HG02981 (cell line): ENCODE measurements around the gene NEK10.
A peak's percentile ranks its signal among the peaks of the same experiment; 100 is the strongest.
"Not testable (repeated sequence)": the region's sequence is repeated elsewhere in the genome, so short reads cannot be mapped to it uniquely, and the experiment has no call there.

Experiments
- ATAC-seq: cut with Tn5 transposase; IDR thresholded peaks from one replicate; pipeline ENCODE4 v1.9.1; 2021; ENCODE audit warnings: mild to moderate bottlenecking, moderate library complexity; ENCODE audit not compliant: unreplicated experiment

NEK10 gene

DNA sequence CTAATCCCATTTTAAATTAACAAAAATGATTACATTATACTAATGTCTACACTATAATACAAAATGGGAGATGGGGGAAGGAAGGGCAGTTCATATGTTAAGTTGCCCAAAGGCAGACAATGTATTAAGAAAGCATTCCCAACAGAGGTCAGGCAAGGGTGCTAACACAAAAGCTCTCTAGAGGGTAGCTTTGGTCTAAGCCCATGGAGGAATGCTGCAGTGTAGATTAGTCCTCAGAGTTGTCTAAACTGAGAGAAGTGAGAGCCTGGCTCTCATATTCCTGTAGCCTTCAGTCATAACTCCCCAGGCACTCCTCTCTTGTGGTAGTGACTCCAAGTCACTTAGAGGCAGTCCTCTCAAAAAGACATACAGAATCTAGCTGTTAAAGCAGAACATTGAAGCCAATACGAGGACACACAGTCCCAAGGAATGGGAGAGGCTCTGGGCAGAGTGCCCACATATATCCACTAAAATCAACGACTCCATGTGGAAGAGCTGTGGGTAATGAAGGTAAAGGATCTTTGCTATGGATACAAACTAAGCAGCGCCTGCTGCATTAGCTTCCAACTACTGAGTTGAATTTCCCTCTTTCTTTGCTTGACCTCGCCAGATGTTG is 14.5 kb downstream of the NEK10 start:
- no peak for ATAC-seq

DNA sequence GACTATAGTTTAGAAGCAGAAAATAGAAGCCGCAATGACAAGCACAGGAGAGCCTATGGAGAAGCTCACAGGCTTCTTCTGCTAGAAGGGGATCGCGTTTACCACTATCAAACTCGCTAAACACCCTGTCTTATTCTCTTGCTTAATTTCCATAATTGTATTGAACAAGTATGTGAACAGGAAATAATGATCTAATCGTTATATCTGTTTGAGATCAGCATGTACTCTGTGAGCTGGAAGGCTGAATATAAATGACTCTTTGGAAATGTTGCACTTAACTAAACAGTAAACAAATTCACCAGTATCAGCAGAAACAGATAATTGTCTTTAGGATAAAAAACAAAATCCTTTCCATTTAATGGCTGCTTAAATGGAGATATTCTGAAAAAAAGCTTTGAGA is 15.0 kb downstream of the NEK10 start:
- no peak for ATAC-seq

DNA sequence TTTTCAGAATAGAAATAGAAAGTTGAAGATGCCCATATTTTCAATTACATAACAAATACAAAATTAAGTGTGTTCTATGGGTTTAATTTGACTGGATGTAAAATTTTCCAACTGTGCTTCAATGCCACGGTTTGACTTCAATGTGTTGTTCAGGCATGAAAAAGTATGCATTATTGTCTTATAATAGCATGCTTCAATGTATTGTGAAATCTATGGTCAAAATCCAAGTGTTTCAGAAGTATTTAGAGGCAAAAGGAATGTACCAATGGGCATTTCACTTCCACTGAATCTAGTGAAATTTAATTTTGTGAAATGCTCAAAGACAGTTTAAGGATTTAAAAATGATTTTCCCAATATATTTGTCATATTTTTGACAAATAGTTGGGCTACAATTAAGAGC is 16.0 kb downstream of the NEK10 start:
- no peak for ATAC-seq

DNA sequence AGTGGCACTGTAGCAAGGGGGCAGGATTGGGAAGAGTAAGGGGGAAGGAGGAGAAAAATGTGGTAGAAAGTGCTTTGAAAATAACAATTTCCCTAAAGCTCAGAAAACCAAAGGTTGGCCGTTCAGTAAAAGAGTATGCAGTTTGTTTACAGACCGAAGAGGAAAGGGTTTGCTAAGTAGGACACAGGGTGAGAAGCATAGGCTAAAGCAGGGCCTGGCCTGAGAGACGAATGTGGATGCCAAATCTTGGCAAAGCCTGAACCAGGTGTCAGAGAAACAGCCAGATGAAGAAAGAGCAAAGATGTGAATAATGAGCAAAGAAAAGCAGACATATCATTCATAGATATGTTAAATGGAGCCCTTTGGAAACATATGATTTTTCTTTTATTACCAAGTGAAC is 17.1 kb downstream of the NEK10 start:
- ATAC-seq, result no peak

DNA sequence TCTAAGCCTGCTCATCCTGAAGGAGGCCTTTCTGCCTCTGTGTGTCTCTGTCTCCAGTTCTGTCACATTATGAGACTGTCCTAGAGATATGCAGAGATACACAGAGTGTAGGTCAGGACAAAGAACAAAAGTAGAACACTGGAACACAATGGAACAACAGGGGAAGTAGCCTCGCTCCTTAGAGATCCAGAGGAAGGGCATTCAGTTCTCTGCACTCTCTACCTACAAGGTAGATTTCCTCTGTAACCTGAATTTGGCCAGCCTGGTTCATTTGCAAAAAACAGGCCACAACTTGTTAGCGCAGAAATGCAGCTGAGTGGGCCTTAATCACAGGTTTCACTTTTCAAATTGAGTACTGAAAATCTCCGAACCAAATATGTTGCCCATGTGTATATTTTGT is 19.4 kb downstream of the NEK10 start:
- no peak for ATAC-seq

DNA sequence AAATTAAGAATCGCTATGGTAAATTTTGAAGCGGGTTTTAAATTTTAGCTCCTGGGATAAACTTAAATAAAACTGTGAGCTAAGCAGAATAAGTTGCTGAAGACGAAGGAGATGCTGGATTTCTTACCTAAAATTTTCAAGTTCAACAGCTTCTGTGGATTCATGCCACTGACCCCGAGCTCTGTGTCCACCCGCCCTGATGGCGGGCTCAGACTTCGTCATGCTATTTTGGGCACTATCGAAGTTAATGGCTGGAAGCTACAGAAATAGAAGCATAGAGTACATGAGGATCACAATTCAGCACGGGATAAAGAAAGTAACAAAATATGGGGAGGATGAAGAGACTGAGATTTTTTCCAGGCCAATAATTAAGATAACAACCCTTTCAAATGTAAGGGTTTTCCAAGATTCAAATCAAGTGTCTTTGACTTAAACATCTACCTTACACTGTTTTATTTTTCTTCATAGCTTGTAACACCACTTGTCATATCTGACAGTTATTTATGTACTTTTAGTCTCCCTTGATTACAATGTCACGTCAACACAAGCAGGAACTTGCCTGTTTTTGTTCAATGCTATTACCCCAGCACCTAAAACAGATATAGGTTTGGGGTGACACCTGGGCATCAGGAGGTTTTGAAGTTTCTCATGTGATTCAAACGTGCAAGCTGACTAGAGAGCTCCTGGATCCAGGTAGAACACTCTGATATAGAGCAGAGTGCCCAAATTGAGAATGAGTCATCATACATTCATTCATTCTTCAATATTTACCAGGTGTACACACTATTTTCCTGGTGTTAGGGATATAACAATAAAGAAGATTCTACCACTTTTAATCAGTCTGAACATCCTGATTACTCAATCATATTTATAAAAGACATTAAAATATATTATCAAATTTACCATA is 23.0 kb downstream of the NEK10 start:
- ATAC-seq, result no peak

DNA sequence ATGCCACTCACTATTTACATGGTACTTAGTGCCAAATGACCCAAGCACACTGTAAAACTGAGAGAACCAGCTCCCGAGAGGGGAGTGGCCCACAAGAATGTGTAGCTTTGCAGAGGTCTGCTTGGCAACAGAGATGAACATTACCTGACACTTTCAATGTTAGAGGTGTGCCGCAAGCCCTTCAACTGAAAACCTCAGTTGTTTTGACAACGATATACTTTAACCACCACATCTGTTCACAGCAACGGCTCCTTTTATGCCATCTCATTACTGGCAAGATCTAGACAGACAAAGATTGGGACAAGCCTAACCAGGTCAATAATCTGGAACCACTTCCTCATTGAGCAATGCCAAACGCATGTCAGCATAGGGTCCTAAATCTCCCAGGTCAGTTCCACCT is 23.7 kb downstream of the NEK10 start:
- peak; percentile 81 for ATAC-seq

DNA sequence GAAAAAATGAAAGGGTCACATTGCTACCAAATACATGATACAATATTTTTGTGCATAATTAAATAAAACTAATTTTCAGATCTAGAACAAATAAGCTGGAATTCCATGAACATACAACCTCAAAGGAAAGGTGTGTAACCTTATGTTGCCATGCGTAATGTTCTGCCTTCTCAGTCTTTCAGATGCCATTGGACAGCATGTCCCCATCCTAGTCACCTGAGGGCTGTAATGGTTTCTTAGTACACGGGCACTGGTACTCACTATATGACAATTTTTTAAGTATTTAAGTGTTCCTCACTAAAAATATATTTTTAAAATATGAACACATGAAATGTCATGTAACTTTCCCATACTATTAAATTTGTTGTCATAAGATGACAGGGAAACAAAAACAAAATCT is 24.1 kb downstream of the NEK10 start:
- no peak for ATAC-seq

DNA sequence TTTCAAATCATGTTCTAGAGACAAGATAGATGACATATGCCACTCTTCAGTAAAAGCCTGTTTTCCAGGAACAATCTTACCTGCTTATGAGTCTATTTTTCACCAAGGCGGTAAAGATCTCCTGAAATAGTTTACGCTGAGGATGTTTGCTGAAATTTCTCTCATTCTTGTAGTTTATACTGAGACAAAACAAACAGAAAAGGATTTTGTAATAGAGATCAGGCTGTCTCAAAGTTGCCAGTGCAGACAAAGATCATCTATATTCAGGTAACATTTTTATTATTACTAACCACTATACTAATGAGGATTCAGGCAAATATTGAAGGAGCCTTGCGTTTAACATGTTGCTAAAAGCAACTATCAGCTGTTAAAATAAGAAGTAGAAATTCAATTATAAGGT is 25.0 kb downstream of the NEK10 start:
- no peak for ATAC-seq

DNA sequence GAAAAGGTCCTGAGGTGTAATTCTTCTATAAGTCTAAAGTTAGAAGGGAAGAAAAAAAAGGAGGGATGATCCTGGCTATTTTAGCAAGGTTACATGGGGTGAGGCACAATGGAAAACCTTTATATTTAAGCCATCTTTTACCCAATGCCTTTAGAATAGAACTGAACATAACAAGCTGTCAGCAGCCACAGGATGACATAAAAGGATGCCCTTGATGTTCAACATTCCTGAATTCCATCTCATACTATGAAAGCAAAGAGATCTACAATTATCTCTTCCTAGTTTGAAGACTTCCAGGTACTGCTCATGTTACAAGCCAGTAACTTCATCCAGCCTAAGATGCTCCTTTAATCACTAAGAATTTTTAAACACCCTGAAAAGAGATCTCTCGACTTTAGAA is 26.9 kb downstream of the NEK10 start:
- ATAC-seq, result no peak

DNA sequence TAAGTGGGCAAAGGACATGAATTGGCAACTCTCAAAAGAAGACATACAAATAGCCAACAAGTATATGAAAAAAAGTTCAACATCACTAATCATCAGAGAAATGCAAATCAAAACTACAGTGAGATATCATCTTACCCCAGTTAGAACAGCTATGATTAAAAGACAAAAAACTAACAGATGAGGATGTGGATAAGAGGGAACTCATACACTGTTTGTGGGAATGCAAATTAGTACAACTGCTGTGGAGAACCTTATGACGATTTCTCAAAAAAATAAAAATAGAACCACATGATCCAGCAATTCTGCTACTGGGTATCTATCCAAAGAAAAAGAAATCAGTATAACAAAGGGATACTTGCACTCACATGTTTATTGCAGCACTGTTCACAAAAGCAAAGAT is 28.6 kb downstream of the NEK10 start:
- peak; percentile 57 for ATAC-seq

DNA sequence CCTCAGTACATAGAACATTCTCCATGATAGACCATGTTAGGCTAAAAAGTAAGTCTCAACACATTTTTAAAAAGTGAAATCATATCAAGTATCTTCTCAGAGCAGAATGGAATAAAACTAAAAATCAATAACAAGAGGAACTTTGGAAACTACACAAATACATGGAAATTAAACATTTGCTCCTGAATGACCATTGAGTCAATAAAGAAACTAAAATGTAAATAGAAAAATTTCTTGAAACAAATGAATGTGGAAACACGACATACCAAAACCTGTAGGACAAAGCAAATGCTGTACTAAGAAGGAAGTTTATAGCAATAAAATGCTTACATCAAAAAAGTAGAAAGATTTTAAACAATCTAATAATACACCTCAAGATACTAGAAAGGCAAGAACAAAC is 33.6 kb downstream of the NEK10 start:
- no peak for ATAC-seq

DNA sequence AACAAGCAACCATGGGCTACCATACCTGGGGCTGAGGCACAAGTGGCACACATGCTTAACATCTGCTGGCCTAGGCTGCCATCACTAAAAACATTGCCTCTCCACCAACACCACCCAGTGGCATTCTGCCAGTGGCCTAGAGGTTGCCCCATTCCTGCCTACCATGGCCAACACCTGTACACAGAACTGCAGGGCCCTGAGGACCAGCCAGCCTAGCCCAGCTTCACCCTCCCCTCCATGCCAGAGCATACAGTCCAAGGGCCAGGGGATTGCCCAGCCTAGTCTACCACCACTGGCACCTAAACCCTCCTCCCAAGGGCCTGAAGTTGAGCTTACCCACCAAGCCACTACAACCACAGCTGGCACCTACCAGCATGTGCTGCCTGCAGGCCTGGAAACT is 35.3 kb downstream of the NEK10 start:
- ATAC-seq, result no peak

DNA sequence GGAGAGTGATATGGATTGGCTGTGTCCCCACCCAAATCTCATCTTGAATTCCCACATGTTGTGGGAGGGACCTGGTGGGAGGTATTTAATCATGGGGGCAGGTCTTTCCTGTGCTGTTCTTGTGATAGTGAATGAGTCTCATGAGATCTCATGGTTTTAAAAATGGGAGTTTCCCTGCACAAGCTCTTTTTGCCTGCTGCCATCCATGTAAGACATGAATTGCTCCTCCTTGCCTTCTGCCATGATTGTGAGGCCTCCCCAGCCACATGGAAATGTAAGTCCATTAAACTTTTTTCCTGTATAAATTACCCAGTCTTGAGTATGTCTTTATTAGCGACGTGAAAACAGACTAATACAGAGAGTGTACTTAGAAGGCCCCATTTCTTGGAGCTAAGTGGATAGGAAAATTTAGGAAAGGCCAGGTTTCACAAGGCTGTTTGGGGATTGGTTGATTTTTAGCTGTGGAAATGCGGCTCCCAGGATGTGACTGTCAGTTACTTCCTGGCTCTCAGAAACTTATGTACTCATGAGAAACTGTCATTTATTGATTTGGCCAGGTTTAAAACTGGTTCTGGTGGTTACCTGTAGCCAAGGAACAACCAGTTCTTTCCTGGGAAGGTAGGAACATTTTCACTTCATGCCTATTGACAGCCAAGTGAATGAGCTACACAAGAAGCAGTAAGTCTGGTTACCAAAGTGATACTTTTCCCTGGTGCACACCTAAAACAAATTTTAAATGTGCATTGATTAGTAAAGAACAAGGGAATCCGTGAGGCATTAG is 40.0 kb downstream of the NEK10 start:
- not testable (repeated sequence) for ATAC-seq

DNA sequence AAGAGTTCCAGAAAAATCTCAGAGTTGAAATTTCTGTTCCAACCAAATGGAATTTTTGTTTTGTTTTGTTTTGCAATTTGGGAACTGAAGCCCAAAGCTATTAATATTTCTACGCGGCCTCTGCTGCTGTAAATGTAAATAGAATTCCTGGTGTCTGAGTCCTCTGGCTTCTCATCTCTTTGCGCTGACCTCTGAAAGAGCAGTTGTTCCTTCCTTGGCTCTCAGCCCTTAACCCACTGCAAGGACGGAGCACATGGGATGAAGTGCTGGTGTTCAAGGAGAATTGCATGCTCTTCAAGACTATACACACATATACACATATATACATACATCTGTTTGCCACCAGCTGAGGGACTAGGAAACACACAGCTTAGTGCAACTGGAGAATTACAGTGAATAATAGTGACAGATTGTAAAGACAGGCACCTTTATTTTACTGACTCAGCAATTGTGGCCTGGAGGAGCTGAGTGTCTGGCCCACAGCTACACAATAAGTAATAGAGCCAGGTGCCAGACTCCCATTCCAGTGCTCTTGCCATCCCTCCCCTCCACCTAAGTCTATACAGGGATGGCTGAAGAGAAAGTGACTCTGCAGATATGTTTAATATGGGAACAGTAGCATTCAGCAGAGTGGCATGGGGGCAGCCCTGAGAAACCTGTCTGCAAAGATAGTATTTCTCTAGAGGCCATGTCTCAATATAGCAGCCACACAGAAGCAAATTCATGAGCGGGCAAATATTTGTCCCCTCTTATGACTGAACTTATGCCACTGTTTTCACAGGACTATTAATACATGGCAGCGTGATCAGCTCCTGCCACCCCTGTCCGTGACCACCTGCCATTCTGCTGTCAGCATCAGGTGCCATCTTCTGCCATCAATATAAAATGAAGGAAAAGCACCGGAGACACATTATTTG is 42.3 kb downstream of the NEK10 start:
- ATAC-seq, result no peak

DNA sequence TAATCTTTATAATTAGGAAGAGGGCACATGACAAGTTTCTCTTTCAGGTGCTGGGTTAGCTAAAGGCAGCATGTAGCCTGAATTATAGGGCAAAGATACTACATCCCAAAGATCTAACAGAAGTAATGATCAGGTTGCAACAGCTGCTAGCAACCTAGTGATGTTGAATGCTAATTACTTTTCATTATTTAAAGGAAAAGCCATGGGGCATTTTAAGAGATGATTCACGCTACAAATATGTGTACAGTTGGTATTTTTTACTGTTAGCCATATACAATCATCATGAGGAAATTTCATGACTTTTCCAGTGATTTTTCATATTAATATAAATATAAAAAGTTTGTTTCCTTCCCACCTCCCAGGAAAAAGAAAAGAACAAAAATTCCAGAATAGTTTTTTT is 43.0 kb downstream of the NEK10 start:
- ATAC-seq, result no peak

DNA sequence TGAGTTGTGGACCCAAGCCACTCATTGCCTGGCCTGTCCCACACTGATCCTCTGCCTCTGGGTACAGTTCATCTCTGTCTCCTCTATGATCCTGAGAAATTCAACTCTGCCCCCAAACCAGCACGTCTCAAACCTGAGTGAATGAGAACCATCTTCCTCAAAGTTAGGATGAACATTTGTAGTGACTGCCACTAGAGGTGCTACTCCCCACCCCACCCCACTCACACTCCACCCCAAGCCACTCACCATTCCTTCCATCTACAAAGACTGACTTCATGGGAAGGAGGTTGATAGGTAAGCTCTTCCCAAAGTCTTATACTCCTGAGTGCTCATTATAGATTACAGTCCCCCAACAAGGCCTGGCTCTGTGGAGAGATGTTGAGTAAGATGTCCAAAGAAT is 43.8 kb downstream of the NEK10 start:
- no peak for ATAC-seq

DNA sequence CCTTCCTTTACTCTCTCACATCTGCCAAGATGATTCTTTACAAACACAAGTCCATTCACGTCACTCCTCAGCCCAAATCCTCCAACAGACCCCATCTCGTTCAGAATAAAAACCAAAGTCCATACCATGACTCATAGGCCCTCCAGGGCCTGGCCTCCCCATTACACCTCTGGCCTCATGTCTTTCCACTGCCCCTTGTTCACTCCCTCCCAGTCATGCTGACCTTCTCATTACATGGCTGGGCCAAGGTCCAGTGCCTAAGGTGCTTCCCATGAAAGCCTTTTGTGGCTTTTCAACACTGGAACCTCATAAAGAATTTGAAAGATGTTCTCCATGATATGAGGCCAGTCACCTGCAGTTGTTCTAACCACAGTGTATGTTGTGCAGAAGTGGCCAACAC is 44.5 kb downstream of the NEK10 start:
- ATAC-seq, result no peak

DNA sequence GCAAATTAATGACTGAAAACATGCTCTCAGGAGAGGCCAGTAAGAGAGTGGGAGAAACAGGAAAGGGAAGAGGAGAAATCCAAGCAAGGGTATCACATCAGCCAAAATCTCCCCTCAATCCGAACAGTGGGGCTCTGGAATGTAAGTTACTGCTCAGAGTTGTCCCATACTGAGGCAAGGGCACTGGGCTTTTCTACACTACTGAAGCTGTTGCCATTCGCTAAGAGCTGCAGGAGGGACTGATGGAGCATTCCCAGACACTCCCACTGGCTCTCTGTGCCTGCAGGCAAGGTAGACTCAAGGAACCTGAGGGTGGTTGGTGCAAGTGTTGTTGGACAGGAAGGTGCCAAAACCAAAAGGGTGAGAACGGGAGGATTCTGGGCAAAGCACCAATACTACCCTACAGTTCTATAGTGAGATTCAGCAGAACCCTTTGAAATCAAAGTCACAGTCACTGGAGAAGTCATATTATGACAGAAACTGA is 46.1 kb downstream of the NEK10 start:
- ATAC-seq, result no peak

DNA sequence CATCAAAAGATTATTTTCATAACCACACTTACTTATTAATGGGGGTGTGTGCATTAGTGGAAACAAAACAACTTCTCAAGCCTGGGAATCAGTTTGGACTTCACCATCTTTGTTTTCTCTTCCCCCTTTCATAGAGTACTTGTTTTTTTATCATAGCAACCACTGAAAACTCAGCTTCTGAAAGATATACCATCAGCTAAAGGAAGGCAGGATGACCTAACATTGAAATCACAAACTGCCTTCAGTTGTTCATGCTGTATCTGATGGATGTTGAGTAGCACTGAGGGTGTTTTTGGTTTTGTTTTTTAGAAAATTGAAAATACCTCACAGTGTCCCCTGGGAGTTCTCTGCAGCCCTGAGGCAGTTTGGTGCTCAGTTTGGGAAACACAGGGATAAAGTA is 46.5 kb downstream of the NEK10 start:
- no peak for ATAC-seq
